HG02678 (cell line): ENCODE data around the gene TM2D3.

Experiments
- ATAC-seq: cut with Tn5 transposase; IDR thresholded peaks from one replicate; pipeline ENCODE4 v1.9.1; 2021; ENCODE audit warnings: mild to moderate bottlenecking, moderate library complexity; ENCODE audit not compliant: unreplicated experiment

TM2D3 gene

DNA sequence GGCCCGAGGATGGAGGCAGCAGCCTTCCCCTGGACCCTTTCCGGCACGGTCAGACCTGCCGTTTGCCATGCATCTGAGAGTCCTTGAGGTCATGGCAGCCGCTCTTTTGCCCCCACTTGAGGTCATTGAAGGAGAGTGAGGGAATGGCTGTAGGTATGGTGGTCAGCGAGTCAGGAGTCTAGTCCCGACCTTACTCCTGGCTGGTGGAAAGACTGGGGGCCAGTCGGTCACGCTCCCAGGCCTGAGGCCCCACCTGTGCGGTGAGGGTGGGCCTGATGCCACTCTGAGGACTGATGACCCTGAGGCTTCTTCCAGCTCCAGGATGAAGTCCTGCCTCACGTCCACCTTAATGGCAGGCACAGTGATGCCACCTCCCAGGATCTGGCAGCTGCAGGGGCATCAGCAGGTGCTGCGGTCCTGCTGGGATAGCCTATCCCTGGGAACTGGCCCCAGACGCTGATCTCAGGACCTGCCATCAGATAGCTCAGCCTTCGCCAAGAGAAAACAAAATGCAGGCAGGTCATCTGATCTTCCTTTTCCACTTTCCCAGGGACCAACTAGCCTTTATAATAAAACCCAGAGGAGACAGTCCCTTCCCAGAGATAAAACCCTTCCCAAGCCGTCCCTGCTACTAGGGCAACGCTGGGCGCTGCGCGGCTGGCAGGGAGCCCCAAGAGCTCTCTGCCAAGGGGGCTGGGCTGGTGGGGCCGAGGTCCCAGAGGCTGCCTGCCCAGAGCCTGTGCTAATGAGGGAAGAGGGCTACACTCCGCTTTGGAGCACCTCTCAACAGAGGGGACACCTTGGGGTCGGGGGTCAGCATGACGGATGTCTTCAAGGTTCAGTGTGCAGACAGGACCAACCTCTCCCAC, 42.2 kb downstream of the TM2D3 start:
- ATAC-seq = no peak

DNA sequence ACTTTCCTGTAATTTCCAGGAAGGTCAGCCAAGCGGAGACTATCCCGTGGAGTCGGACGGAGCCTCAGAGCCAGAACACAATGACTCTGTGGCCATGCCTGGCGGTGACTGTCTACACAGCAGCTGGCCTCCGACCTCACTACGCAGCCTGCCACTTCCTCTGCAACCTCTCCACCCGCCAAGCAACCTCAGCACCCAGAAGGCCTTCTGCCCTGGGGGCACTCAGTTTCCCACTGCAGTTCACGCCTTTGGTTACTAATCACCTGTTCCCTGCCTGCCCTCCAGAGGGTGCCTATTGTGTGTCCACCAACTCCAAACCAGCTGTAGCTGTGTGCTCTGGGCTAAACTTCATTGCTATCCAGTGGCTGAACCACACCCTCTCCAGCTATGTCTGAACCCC, 44.0 kb downstream of the TM2D3 start:
- ATAC-seq = no peak

DNA sequence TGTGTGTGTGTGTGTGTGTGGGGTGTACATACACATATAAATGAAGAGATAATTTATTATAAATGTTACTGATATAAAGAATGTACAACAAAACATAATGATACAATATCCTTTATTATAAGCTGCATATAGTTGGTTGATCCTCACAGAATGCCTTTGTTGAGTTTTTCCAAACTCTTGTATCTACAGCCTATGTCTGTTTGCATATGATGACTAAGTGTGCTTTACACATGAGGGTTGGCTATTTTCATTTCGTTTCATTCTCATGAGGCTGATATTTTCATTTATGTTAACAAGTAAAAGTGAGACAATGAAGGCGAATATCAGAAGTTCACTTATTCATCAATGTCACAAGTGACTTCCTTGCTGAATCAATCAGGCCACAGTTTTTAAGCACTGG, 45.1 kb downstream of the TM2D3 start:
- ATAC-seq = no peak

DNA sequence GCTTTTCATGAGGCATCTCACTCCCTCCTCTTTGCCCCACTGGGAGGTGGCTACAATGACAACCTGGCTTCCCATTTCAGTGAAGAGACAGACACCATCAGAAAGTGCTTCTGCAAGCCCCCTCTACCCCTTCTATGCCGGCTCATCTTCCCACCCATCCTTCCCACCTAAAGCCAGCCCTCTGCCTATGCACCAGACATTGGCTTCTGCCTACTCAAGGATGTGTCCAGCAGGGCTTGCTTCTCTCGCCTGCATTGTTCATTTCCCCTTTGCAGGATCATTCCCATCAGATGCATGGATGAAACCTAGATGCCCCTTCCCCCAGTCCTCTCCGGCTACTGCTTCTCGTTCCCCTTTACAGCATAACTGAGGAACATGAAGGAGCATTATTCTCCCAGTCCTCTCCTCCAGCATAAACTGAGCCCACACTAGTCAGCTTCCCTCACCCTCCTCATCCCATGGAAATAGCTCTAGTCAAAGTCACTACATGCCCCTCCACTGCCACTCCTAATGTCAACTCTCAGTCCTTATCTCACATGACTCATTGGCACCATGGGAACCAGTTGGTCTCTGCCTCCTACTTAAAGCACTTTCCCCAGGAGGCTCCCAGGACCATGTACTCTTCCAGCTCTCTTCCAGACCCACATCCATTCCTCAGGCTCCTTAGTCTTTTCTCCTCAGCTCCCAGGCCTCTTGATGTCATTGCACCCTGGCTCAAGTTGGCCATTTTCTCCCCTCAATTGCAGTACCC, 47.9 kb downstream of the TM2D3 start:
- ATAC-seq = no peak

DNA sequence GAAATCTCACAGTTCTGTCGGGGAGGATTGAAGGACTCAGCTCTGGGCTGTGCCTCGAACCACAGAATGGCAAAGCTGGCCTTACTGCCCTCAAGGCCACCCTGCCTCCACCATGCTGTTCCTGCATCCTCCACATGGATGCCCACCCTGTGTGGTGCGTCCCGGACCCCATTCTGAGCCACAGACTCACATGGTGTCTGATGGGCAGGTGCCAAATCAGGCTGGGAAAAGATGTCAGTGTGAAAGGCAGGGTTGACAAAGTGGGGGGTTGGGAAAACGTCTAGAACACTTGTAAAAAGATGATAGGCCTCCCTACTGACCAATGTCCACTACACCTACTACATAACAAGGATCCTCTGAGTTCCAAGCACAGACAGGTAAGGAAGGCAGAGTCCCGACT, 49.4 kb downstream of the TM2D3 start:
- ATAC-seq = no peak

DNA sequence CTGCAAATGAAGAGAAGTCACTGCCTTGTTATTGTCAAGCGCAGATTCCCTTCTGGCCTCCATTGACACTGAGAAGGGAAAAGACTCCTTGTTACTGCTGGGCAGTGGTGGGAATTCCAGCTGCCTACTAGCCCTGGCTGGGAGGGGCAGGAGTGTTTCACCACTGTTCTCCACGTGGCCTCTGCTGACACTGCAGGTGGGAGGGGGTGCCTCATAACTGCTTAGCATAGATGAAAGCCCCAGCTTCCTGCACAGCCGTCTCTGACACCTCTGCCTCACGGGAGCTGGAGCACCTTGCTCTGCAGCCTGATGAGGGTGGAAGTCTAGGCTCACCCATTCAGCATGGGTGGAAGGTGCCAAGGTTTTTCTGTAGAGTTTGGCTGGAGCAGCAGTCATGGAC, 52.1 kb downstream of the TM2D3 start:
- ATAC-seq = no peak

DNA sequence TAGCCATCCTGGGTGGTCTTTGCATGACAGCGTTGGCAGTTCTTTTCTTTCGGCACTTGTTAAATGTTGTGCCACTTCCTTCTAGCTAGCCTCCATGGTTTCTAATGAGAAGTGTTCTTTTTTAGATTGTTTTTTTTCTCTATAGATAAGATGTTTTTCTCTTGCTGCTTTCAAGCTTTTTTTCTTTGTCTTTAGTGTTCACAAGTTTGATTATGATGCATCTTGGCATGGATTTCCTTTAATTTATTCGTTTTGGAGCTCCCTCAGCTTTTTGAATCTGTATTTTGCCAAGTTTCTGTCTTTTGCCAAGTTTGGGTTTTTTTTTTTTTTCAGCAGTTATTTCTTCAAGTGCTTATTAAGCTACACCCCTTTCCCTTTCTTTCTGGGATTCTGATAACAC, 53.1 kb downstream of the TM2D3 start:
- ATAC-seq = no peak

DNA sequence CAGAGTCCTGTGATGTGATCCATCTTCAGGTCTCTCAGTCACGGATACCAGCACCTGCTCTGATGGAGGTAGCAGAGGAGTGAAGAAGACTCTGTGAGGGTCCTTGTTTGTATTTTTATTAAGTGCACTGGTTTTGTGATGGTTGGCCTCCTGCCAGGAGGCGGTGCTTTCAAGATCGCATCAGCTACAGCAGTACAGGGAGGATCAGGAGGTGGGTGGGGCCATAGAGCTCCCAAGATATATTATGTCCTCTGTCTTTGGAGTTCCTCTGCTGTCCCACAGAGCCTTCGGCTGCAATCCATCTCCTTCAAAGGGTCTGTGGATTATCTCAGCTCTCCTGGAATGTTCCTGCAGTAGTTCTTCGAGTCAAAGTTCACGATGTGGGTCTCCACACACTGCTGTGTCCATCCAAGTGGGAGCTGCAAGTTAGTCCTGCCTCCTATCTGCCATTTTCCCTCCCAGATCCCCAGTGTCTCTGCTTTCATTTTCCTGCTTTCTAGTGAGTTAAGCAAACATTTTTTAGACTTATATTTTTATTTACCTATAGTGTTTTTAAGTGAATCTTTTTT, 54.7 kb downstream of the TM2D3 start:
- ATAC-seq = no peak

DNA sequence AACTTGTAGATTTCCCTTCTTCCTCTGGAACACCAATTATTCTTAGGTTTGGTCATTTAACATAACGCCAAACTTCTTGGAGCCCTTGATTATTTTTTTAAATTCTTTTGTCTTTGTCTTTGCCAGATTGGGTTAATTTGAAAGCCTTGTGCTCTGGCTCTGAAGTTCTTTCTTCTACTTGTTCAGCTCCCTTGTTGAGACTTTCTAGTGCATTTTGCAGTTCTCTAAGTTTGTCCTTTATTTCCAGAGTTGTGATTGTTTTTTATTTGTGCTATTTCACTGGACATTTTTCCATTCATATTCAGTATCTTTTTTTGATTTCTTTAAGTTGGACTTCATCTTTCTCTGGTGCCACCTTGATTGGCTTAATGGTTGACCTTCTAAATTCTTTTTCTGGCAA, 55.5 kb downstream of the TM2D3 start:
- ATAC-seq = no peak
